ENCODE results near the gene PLD5.
A peak's percentile ranks its signal among the peaks of the same experiment; 100 is the strongest.

DNA sequence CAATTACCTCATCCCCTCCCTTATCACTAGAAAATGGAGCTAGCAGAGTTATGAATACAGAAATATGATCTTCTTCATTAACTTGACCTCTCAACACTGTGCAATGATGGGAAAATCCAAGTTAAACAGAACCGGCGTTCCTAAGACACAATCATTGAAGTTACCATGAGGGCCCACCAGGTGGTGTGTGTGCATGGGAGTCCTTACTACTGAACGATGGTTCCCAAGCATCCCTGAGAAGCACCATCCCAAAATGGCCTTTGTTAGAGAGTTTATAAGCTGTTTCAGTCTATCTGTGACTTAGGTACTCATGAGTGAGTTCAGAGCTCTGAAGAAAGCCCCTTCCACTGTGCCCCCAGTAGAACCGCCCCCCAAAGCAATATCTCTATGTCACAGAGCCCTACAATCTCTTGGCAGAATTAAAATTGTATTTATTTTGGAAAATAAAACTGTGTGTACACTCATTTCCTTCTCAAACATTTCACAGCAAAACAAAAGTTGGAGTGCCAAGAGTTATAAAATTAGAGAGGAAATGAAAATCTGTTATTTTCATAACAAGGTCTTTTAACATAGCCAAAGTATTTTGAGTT, 56.8 kb downstream of the PLD5 start:
- TF ChIP-seq, protein P1, sequence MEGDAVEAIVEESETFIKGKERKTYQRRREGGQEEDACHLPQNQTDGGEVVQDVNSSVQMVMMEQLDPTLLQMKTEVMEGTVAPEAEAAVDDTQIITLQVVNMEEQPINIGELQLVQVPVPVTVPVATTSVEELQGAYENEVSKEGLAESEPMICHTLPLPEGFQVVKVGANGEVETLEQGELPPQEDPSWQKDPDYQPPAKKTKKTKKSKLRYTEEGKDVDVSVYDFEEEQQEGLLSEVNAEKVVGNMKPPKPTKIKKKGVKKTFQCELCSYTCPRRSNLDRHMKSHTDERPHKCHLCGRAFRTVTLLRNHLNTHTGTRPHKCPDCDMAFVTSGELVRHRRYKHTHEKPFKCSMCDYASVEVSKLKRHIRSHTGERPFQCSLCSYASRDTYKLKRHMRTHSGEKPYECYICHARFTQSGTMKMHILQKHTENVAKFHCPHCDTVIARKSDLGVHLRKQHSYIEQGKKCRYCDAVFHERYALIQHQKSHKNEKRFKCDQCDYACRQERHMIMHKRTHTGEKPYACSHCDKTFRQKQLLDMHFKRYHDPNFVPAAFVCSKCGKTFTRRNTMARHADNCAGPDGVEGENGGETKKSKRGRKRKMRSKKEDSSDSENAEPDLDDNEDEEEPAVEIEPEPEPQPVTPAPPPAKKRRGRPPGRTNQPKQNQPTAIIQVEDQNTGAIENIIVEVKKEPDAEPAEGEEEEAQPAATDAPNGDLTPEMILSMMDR (IDR thresholded peaks at IDR 0.05; ENCODE audit: low read length) = peak; percentile 87
- no peak for TF ChIP-seq EZH2 (optimal IDR thresholded peaks at IDR 0.05; ENCODE audit: low read depth, low read length)
- no peak for TF ChIP-seq EZH2phosphoT487 (IDR thresholded peaks at IDR 0.05; ENCODE audit: low read length)

Data from MM.1S (cell line).